GM19467 (cell line): ENCODE data around the gene DNMT3B.

Experiments
- ATAC-seq: cut with Tn5 transposase; IDR thresholded peaks from one replicate; pipeline ENCODE4 v1.9.1; 2021; ENCODE audit warnings: mild to moderate bottlenecking, moderate library complexity; ENCODE audit not compliant: unreplicated experiment

Gene DNMT3B

DNA sequence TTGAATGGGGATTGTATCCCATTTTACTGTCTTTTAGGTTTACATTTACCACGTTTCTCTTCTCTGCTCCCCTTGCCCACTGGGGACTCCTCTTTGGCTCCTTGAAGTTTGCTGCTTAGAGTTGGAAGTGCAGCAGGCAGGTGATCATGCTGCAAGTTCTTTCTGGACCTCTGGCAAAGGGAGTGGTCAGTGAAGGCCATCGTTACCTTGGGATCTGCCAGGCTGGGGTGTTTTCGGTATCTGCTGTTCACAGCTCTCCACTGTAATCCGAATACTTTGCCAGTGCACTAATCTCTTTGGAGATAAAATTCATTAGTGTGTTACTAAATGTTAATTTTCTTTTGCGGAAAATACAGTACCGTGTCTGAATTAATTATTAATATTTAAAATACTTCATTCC is 87.4 kb downstream of the DNMT3B start:
- no peak for ATAC-seq

DNA sequence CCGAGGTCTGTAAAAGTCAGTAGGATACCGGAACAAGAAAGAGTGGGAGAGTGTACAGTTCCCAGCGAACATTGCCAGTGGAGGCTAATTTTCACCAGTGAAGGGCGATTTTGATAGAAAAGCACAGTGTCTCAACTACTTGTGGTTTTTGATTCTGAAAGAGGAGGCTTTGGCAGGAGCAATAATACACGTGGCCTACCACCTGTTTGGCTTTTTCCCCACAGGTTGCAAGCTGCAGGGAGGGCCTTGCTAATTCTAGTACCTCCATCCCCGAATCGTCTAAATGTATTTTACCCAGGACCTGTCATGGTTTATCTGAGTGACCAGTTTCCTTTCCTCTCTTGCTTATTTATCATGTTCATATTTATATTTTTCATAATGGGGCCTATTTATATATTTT is 93.2 kb downstream of the DNMT3B start:
- ATAC-seq = no peak

DNA sequence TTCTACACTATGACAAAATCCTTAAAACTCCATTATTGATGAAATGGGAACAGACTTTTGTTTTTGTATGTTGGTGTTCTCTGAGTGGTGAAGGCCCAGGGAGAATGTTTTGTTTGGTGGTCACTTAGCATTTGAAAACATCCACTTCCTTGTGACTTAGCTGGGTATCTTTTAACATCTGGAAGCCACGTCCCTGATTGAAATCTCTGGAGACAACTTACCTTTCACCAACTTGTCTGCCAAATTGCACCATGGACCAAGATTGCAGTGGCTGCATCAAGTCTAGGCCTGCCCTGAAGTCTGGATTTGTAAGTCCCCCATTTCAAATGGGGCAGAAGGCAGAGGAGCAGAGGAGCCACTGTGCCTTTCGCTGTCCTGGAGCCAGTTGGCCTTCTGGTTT is 96.0 kb downstream of the DNMT3B start:
- ATAC-seq = no peak
